Measurements from ENCODE around the gene ARHGAP23. TPM values are rescaled to one million over a fixed set of nuclear protein-coding genes. Genes with fewer than 3 reads are reported as not detected.

ARHGAP23 gene
- total RNA-seq, 3 donors from 2014 or later = 6.1 to 44.6 (median 12.6) TPM

- no peak for ATAC-seq
- Histone ChIP-seq H3K4me1 (ENCODE audit: low read depth) (no peaks in the 10 kb centered on the region), H3K36me3 (ENCODE audit: low read depth) (no peaks in the 10 kb centered on the region), H3K4me3 (no peak overlapping the region), H3K9me3 (no peaks in the 10 kb centered on the region)
- no peak for DNase-seq
- TF ChIP-seq CTCF (IDR thresholded peaks at IDR 0.05) = no peak
- intact Hi-C loops (cut with DNase I, micrococcal nuclease) = no loop called here
Measured at GRCh38 chr17:38532451-38532850, 104.2 kb downstream of the ARHGAP23 start.

GRCh38 chr17:38533241-38533640 lies 105.0 kb downstream of the ARHGAP23 start:
- Histone ChIP-seq H3K36me3 (ENCODE audit: low read depth) (no peaks in the 10 kb centered on the region), H3K4me1 (ENCODE audit: low read depth) (no peaks in the 10 kb centered on the region), H3K4me3 (no peak overlapping the region), H3K9me3 (no peaks in the 10 kb centered on the region)
- ATAC-seq = no peak
- no peak for TF ChIP-seq CTCF (IDR thresholded peaks at IDR 0.05)
- DNase-seq = no peak
- intact Hi-C loops (cut with DNase I, micrococcal nuclease) = no loop called here

GRCh38 chr17:38533866-38534497 lies 105.7 kb downstream of the ARHGAP23 start:
- no peak overlapping the region for H3K4me3 ChIP-seq
- no peak for DNase-seq
- H3K4me1 ChIP-seq (ENCODE audit: low read depth) = no peaks in the 10 kb centered on the region
- no peaks in the 10 kb centered on the region for H3K9me3 ChIP-seq
- ATAC-seq = no peak
- TF ChIP-seq CTCF (IDR thresholded peaks at IDR 0.05) = no peak
- no peaks in the 10 kb centered on the region for H3K36me3 ChIP-seq (ENCODE audit: low read depth)
- intact Hi-C loops (cut with DNase I, micrococcal nuclease) = no loop called here

- TF ChIP-seq CTCF (IDR thresholded peaks at IDR 0.05) = no peak
- intact Hi-C loops (cut with DNase I, micrococcal nuclease) = no loop called here
- no peak for ATAC-seq
Measured at GRCh38 chr17:38534498-38534885, 106.2 kb downstream of the ARHGAP23 start.

GRCh38 chr17:38535886-38536285 lies 107.6 kb downstream of the ARHGAP23 start:
- no peak for TF ChIP-seq CTCF (IDR thresholded peaks at IDR 0.05)
- Histone ChIP-seq H3K9me3 (no peaks in the 10 kb centered on the region), H3K4me1 (ENCODE audit: low read depth) (no peaks in the 10 kb centered on the region), H3K36me3 (ENCODE audit: low read depth) (no peaks in the 10 kb centered on the region), H3K4me3 (no peak overlapping the region)
- ATAC-seq = no peak
- DNase-seq = no peak
- intact Hi-C loops (cut with DNase I, micrococcal nuclease) = no loop called here

More at GRCh38 chr17:38534498-38534885, 106.2 kb downstream of the ARHGAP23 start:
- no peak for DNase-seq
- Histone ChIP-seq H3K36me3 (ENCODE audit: low read depth) (no peaks in the 10 kb centered on the region), H3K4me3 (no peak overlapping the region), H3K4me1 (ENCODE audit: low read depth) (no peaks in the 10 kb centered on the region), H3K9me3 (no peaks in the 10 kb centered on the region)

GRCh38 chr17:38536661-38537060 lies 108.4 kb downstream of the ARHGAP23 start:
- no peaks in the 10 kb centered on the region for H3K36me3 ChIP-seq (ENCODE audit: low read depth)
- DNase-seq (no peak), ATAC-seq (no peak)
- H3K4me1 ChIP-seq (ENCODE audit: low read depth) = no peaks in the 10 kb centered on the region
- no peak for TF ChIP-seq CTCF (IDR thresholded peaks at IDR 0.05)
- intact Hi-C loops (cut with DNase I, micrococcal nuclease) = no loop called here
- H3K9me3 ChIP-seq = no peaks in the 10 kb centered on the region
- no peak overlapping the region for H3K4me3 ChIP-seq

Measured in mucosa of descending colon (tissue), 3 donors.